Measurements from ENCODE around the gene FER1L5.

The FER1L5 gene

GRCh38 chr2:96642564-96643360 is at the start of gene FER1L5:
TSS of gene FER1L5 (plus strand) at chr2:96642764. CDS start at chr2:96642837, 73 bp downstream.
- peak in 2 of 14 donors; percentile 1 to 83 for DNase-seq

- no peak for DNase-seq
Measured at GRCh38 chr2:96594282-96594681, 48.3 kb upstream of the FER1L5 start.

- DNase-seq: no peak
Measured at GRCh38 chr2:96594691-96595152, 47.8 kb upstream of the FER1L5 start.

DNA sequence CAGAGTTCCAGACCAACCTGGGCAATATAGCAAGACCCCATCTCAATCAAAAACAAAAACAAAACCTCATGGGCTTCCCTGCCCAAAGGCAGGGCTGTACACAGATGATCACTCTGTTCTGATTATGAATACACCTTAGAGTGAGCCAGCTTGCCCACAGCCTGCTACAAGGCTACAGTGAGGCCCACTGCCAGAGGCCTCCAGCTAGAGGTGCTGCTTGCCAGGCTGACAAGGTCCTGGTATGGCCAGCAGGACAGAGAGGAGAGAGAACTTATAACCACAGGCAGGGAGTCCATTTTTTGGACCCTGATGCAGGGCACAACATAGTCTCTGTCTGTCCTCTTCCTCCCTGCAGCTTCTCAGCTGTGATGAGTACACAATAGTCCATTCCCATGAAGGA is 46.0 kb upstream of the FER1L5 start:
- DNase-seq: no peak

DNA sequence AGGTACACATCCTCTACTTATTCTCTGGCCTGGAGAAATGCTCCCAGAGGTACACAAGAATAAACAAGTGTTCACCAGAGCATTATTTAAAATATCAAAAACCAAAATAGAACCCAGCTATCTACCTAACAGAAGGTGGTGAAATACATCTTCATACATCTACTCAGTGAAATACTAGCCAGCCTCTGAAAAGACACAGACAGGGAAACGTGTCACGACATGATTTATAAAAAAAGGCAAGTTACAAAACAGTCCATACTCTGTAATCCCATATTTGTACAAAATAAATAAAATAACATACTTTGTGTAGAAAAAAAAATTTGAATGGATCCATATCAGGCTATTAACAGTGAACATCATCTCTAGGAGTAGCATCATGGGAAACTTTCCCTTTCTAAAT is 42.6 kb upstream of the FER1L5 start:
- no peak for DNase-seq

- no peak for DNase-seq
Measured at GRCh38 chr2:96601382-96602292, 40.9 kb upstream of the FER1L5 start.

DNA sequence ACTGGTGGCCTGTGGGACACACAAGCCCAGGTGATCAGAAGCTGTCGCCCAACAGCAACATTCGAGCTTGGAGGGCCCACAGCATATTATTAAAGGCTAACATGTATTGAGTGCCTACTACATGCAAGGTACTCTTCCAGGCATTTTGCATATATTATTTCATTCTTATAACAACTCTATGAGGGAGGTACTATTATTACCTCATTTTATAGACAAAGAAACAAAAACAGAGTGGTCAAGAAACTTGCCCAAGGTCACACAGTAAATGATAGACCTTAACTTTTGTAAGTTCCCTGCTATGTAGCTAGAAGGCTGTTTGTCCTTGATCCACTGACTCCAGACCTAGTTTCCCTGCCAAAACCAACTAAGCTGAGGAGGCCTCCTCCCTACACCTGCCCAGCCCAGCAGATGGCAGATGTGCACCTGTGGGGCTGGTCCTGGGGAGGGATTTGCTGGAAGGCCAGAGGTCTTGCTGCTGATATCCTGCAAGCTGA is 40.2 kb upstream of the FER1L5 start:
- DNase-seq: no peak

DNA sequence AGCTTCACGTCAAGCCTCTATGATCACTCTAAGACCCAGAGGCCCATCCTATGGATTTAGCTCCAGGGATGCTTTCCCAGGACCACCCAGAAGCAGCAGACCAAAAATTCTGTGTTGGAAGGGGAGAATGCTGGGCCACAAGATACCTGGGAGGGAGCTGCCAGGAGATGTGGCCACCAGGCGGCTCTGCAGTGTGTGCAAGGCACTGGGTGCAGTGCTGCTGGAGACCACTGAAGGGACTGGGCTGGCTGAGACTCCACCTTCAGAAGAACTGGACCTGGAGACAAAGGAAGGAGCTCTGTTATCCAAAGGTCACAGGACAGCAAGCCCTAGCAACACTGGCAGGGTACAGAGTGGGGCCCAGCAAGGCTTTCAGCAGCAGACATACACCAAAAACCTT is 38.5 kb upstream of the FER1L5 start:
- DNase-seq: no peak

- DNase-seq: peak in 1 of 14 donors; percentile 10
Measured at GRCh38 chr2:96608469-96609455, 33.8 kb upstream of the FER1L5 start.

- DNase-seq: no peak
Measured at GRCh38 chr2:96616128-96616527, 26.4 kb upstream of the FER1L5 start.

DNA sequence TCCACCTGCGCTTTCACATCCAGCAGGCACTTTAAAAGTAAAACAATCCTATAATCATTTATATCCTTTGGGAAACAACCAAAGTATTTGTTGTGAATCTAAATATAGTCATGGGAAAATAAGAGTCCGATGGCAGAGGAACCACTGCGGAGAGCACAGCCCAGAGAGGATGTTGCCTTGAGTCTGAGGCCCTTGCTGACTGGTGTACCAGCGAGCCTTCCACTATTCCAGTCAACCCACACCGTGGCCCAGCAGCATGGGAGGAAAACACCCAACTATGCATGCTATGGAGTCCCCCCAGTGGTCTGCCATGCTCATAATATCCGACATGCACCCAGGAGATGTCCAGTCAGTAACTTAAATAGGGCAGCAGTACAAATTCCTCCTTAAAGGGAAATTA is 26.0 kb upstream of the FER1L5 start:
- DNase-seq: no peak

- DNase-seq: no peak
Measured at GRCh38 chr2:96617012-96617411, 25.6 kb upstream of the FER1L5 start.

- no peak for DNase-seq
Measured at GRCh38 chr2:96618596-96619283, 23.8 kb upstream of the FER1L5 start.

DNA sequence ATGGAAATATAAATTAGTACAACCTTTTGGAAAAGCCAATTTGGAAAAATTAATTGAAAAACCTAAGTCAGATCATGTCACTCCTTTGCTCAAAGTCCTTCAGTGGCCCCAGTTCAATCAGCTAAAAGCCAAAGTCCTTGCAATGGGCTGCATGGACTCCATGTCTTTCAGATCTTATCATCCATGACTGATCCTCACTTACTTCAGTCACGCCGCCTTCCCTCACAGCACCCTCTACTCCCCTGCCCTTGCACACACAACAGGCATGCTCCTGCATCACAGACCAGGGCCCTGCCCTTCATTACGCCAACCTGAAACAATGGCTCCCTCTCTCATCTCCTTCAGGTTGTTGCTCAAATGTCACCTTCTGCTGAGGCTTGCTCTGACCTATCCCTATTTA is 20.0 kb upstream of the FER1L5 start:
- no peak for DNase-seq

GRCh38 chr2:96623116-96623515 is 19.4 kb upstream of the FER1L5 start:
- DNase-seq: no peak

GRCh38 chr2:96625571-96626552 is 16.7 kb upstream of the FER1L5 start:
- no peak for DNase-seq

- DNase-seq: no peak
Measured at GRCh38 chr2:96626553-96626942, 16.0 kb upstream of the FER1L5 start.

- DNase-seq: no peak
Measured at GRCh38 chr2:96631804-96632435, 10.6 kb upstream of the FER1L5 start.

GRCh38 chr2:96633641-96634040 is 8.9 kb upstream of the FER1L5 start:
- no peak for DNase-seq
